GM12875 (cell line): ENCODE measurements around the gene ERVW-1.

Experiments used
- H3K4me3 ChIP-seq: one replicate; pipeline ENCODE4 v1.5.1; 2011; ENCODE audit warnings: low read depth, low read length, control low read depth
- TF ChIP-seq, protein P1 (sequence below): IDR thresholded peaks from 2 replicates; pipeline ENCODE4 v1.5.1; 2011; ENCODE audit warnings: low read depth, mild to moderate bottlenecking, control low read depth, inconsistent platforms, low read length, moderate library complexity, borderline replicate concordance; ENCODE audit not compliant: insufficient read depth

The ERVW-1 gene

DNA sequence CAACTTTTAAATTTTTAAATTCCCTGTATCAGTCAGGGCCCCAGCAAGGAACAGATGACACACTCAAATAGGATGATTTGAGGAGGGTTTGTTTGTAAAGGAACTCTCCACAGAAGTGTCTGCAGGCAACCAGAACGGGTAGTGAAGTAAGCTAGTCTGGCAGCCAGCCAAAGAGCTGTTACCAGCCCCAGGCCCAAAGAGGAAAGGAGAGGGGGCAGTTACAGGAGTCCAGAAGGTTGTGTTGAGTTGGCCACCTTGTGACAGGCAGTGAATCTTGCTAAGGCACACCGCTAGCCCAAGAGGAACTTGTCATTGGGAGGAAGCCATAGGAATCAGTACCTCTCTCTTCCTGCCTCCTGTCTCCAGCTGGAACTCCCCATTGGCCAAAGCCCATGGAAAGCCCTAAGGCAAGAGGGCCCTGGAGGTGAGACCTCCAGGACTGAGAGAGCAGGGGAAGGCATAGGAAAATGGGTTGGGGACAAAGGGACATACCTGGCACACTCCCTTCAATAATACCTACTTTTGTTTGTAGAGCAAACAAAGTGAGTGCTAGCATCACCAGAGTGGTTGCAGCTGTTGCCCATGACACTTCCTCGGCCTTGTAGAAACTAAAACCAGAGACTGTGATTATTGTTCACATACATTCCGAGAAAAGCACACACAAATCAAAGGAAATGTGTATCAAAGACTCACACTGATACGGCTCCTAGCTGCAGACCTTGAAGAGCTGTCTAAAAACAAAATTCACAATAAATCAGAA, 55.9 kb downstream of the ERVW-1 start:
- TF ChIP-seq, protein P1, sequence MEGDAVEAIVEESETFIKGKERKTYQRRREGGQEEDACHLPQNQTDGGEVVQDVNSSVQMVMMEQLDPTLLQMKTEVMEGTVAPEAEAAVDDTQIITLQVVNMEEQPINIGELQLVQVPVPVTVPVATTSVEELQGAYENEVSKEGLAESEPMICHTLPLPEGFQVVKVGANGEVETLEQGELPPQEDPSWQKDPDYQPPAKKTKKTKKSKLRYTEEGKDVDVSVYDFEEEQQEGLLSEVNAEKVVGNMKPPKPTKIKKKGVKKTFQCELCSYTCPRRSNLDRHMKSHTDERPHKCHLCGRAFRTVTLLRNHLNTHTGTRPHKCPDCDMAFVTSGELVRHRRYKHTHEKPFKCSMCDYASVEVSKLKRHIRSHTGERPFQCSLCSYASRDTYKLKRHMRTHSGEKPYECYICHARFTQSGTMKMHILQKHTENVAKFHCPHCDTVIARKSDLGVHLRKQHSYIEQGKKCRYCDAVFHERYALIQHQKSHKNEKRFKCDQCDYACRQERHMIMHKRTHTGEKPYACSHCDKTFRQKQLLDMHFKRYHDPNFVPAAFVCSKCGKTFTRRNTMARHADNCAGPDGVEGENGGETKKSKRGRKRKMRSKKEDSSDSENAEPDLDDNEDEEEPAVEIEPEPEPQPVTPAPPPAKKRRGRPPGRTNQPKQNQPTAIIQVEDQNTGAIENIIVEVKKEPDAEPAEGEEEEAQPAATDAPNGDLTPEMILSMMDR = no peak
- H3K4me3 ChIP-seq = no peak overlapping the region
